Fibroblast of upper back skin (primary cell): Measurements from ENCODE around the gene MN1.

Experiments used
- DNase-seq: peaks from one replicate; pipeline ENCODE4 v3.0.0-alpha.2; 2013

Gene MN1

GRCh38 chr22:27799015-27799826 is 2.3 kb downstream of the MN1 start:
- peak; percentile 46 for DNase-seq

- peak; percentile 27 for DNase-seq
These were observed 3.0 kb downstream of the MN1 start for GRCh38 chr22:27798511-27799014.

- no peak for DNase-seq
These were observed 3.8 kb downstream of the MN1 start for GRCh38 chr22:27797520-27798391.

- no peak for DNase-seq
These were observed 4.6 kb downstream of the MN1 start for GRCh38 chr22:27796829-27797519.

- DNase-seq, result no peak
These were observed 5.6 kb downstream of the MN1 start for GRCh38 chr22:27795696-27796517.

GRCh38 chr22:27795053-27795452 is 6.5 kb downstream of the MN1 start:
- no peak for DNase-seq

- DNase-seq, result no peak
These were observed 7.3 kb downstream of the MN1 start for GRCh38 chr22:27794226-27794625.

- no peak for DNase-seq
These were observed 8.0 kb downstream of the MN1 start for GRCh38 chr22:27793576-27793975.

- DNase-seq, result peak; percentile 40
These were observed 8.9 kb downstream of the MN1 start for GRCh38 chr22:27792452-27793161.

- no peak for DNase-seq
These were observed 9.7 kb downstream of the MN1 start for GRCh38 chr22:27791859-27792241.

GRCh38 chr22:27791159-27791858 is 10.2 kb downstream of the MN1 start:
- DNase-seq, result no peak

GRCh38 chr22:27790376-27791158 is 11.0 kb downstream of the MN1 start:
- DNase-seq, result peak; percentile 57

GRCh38 chr22:27788500-27789288 is 12.9 kb downstream of the MN1 start:
- DNase-seq, result no peak

GRCh38 chr22:27786965-27787364 is 14.6 kb downstream of the MN1 start:
- no peak for DNase-seq

- DNase-seq, result no peak
These were observed 15.1 kb downstream of the MN1 start for GRCh38 chr22:27786291-27786932.

- no peak for DNase-seq
These were observed 15.7 kb downstream of the MN1 start for GRCh38 chr22:27785831-27786230.

GRCh38 chr22:27784120-27784475 is 17.5 kb downstream of the MN1 start:
- no peak for DNase-seq

GRCh38 chr22:27783436-27784119 is 18.0 kb downstream of the MN1 start:
- no peak for DNase-seq
